ENCODE measurements around the gene HOXB5. TPM values are rescaled to one million over a fixed set of nuclear protein-coding genes. Genes with fewer than 3 reads are reported as not detected.

The HOXB5 gene
- total RNA-seq, 1 donor from 2014 or later = not detected

GRCh38 chr17:48622857-48623256 lies 29.3 kb upstream of the HOXB5 start:
- Histone ChIP-seq H3K36me3 (ENCODE audit: insufficient read depth, low read length) (no peaks in the 10 kb centered on the region), H3K4me2 (ENCODE audit: low read length) (no peak overlapping the region), H4K20me1 (ENCODE audit: insufficient read depth, low read length) (peaks cover 10% of the 10 kb centered on the region), H3K4me3 (ENCODE audit: insufficient read depth, low read depth, low read length) (no peak overlapping the region), H2AFZ (ENCODE audit: low read depth, low read length) (no peak overlapping the region), H3K27me3 (ENCODE audit: insufficient read depth, low read length) (peaks cover 96% of the 10 kb centered on the region), H3K4me1 (ENCODE audit: insufficient read depth, low read length) (peaks cover 11% of the 10 kb centered on the region), H3K79me2 (ENCODE audit: insufficient read depth, low read length) (no peaks in the 10 kb centered on the region), H3K27ac (ENCODE audit: low read depth, low read length) (no peak overlapping the region), H3K9me3 (ENCODE audit: insufficient read depth, low read depth, low read length) (peaks cover 12% of the 10 kb centered on the region), H3K9ac (ENCODE audit: low read length) (no peak overlapping the region)
- no peak for DNase-seq (ENCODE audit: low read depth)
- H3K27ac Mint-ChIP-seq (ENCODE audit: unreplicated experiment) = no peak overlapping the region
- H3K27me3 Mint-ChIP-seq (ENCODE audit: low read depth, unreplicated experiment) = peaks cover 85% of the 10 kb centered on the region
- no peak for FAIRE-seq
- peaks cover 4% of the 10 kb centered on the region for H3K36me3 Mint-ChIP-seq (ENCODE audit: low read depth, unreplicated experiment)
- H3K4me1 Mint-ChIP-seq (ENCODE audit: low read depth, unreplicated experiment) = peaks cover 2% of the 10 kb centered on the region
- TF ChIP-seq CTCF (IDR thresholded peaks at IDR 0.05; ENCODE audit: insufficient read depth, low read depth, low read length) (no peak), EZH2 (IDR thresholded peaks at IDR 0.05; ENCODE audit: insufficient read depth, low read length) (peak; percentile 30)
- H3K9me3 Mint-ChIP-seq (ENCODE audit: unreplicated experiment) = peaks cover 24% of the 10 kb centered on the region
- no peak overlapping the region for H3K4me3 Mint-ChIP-seq (ENCODE audit: unreplicated experiment)

- H2AFZ ChIP-seq (ENCODE audit: low read depth, low read length) = no peak overlapping the region
- H3K4me1 Mint-ChIP-seq (ENCODE audit: low read depth, unreplicated experiment) = peaks cover 2% of the 10 kb centered on the region
- FAIRE-seq (no peak), DNase-seq (ENCODE audit: low read depth) (no peak)
- TF ChIP-seq EZH2 (IDR thresholded peaks at IDR 0.05; ENCODE audit: insufficient read depth, low read length) (peak; percentile 79), CTCF (IDR thresholded peaks at IDR 0.05; ENCODE audit: insufficient read depth, low read depth, low read length) (no peak)
- H3K27me3 ChIP-seq (ENCODE audit: insufficient read depth, low read length) = peaks cover 96% of the 10 kb centered on the region
- H3K79me2 ChIP-seq (ENCODE audit: insufficient read depth, low read length) = no peaks in the 10 kb centered on the region
- no peak overlapping the region for H3K4me3 Mint-ChIP-seq (ENCODE audit: unreplicated experiment)
- H3K36me3 Mint-ChIP-seq (ENCODE audit: low read depth, unreplicated experiment) = peaks cover 4% of the 10 kb centered on the region
- no peak overlapping the region for H3K9ac ChIP-seq (ENCODE audit: low read length)
- H3K27ac Mint-ChIP-seq (ENCODE audit: unreplicated experiment) = peak overlapping the region; percentile 81
- H3K36me3 ChIP-seq (ENCODE audit: insufficient read depth, low read length) = no peaks in the 10 kb centered on the region
- H3K4me3 ChIP-seq (ENCODE audit: insufficient read depth, low read depth, low read length) = no peak overlapping the region
- H4K20me1 ChIP-seq (ENCODE audit: insufficient read depth, low read length) = peaks cover 18% of the 10 kb centered on the region
- peaks cover 11% of the 10 kb centered on the region for H3K4me1 ChIP-seq (ENCODE audit: insufficient read depth, low read length)
- peaks cover 8% of the 10 kb centered on the region for H3K9me3 ChIP-seq (ENCODE audit: insufficient read depth, low read depth, low read length)
- H3K4me2 ChIP-seq (ENCODE audit: low read length) = no peak overlapping the region
- H3K27ac ChIP-seq (ENCODE audit: low read depth, low read length) = no peak overlapping the region
- peaks cover 85% of the 10 kb centered on the region for H3K27me3 Mint-ChIP-seq (ENCODE audit: low read depth, unreplicated experiment)
- H3K9me3 Mint-ChIP-seq (ENCODE audit: unreplicated experiment) = peaks cover 21% of the 10 kb centered on the region
Observed at GRCh38 chr17:48621410-48622392, 28.1 kb upstream of the HOXB5 start.
